GM10847 (cell line): ENCODE data around the gene TRMT61A.

Source experiments
- POLR2A ChIP-seq: IDR thresholded peaks from 2 replicates; pipeline ENCODE4 v1.6.1; 2011; ENCODE audit not compliant: insufficient read length; ENCODE audit errors: extremely low read depth

The TRMT61A gene

DNA sequence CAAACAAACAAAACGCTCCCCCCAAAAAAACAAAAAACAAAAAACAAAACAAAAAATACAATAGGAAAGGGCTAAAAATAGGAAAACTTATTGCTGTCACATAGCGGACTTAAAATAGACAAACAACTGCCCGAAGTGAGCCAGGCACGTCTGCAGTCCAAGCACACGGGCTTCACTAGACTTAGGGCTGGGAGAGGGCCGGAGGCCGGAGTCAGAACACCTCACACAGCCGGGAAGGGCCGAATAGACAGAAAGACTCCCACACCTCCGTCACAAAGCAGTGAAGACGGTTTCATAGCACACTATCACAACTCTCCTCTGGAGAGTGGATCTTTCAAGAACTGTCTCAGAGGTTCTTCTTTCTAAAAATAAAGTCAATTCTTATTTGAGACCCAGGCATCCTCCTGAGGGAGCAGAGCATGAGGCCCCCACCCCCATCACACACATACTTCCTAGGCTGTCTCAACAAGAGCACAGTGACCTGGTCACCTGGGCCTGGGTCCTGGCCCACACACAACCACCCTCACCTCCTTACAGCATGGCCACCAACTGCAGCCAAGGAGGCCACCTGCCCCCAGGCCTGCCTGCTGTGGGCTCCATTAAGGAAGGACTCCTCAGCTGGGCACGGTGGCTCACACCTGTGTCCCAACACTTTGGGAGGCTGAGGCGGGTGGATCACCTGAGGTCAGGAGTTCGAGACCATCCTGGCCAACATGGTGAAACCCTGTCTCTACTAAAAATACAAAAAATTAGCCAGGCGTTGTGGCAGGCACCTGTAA is 26.8 kb downstream of the TRMT61A start:
- no peak for TF ChIP-seq POLR2A

DNA sequence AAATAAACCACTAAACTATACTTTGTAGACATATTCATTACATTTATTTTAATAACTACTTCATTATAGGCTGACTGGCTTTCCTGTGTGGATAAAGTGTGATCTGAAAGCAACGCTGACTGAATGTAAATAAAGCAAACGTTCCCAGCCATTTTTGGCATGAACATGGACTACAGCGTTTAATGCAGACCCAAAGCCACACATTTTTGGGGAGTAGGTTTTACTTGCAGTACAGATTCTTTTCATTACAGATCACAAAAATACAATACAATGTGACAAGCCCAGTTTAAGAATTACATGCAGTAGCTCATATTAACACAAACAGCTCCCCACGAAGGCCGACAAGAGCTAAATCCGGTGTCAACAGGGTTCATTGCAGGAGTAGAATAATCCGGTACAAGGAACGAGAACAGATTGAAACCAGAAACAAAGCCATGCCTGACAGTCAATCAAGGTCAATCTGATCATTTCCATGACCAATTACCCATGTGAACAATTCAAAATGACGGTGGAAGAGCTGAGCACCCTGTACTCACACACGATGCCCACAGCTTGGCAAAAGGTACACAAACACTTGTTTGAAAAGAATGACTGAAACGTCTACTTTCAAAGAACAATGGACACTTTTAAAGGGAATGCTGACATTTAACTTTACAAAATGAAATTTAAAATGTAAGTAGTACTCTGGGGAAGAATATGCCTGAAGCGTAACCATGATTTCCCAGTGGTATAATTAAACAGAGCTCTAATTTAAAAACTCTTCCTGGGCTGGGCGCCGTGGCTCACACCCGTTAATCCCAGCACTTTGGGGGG is 28.2 kb downstream of the TRMT61A start:
- TF ChIP-seq POLR2A, result no peak

DNA sequence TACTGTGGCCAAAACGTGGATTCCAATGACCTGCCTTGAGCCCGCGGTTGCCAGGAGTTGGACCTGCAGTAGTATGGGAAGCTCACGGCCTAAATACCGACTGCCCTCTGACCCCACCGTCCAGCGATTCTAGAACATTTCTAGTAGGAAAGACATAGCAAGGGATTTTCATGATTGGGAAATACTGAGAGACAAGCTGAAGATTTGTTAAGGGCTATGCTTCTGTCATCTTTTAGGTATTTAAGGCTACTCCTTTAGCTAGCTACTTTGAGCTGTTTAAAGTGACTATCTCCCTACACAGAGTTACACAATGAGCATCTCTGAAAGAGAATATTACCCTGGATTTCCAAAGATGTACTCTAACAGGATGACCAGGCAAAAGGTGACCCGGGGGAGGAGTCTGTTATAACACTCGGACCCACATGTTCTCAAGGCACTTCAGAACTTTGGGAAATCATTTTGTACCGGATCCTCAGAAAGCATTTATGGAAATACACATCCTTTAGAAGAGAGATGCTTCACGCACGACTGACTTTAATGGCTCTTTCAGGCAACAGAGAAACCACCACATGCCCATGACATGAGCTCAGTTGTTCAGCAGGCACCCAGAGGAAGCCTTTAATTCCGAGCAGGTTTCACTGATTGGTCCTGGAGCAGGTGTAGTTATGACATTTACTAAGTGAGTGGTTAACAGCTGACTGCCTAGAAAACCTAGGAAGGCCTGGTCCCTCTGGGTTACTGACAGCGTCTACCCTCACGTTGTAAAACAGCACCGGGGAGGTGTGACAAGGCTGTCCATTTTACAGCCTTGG is 29.3 kb downstream of the TRMT61A start:
- no peak for TF ChIP-seq POLR2A

DNA sequence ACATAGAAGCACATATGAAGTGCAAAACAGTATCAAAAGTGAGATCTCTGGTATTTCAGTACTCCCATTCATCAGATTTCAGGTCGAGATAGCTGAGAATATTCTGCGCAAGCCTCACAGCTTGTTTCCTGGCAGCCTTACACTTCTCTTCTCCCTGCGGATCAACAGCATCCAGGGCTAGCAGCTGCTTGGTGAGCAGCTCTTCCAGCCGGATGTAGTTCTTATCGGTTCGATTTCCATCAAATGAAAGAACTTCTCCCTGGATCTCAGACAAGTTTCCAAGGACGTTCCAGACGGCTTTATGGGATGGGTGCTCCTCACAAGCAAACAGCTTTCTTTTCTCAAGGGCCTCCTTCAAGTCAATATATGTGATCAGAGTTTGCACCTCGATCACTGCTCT is 30.8 kb downstream of the TRMT61A start:
- no peak for TF ChIP-seq POLR2A

DNA sequence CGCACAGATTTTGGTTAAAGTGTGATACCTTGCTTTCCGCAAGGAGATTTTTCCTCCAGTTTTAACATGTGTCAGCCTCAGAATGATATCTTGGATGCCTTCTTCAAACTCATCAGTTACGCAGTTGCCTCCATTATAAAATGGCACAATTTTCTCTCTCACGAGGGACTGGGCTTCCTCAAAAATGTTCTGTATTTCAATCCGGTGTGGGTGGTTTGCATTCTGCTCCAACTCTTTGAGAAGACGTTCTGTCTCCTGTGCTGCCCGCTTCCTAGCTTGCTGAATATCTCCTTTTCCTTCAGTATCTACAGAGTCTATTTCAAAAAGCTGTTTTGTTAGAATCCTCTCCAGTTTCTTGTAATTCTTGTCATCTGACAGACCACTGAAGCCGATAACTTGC is 31.7 kb downstream of the TRMT61A start:
- TF ChIP-seq POLR2A, result no peak

DNA sequence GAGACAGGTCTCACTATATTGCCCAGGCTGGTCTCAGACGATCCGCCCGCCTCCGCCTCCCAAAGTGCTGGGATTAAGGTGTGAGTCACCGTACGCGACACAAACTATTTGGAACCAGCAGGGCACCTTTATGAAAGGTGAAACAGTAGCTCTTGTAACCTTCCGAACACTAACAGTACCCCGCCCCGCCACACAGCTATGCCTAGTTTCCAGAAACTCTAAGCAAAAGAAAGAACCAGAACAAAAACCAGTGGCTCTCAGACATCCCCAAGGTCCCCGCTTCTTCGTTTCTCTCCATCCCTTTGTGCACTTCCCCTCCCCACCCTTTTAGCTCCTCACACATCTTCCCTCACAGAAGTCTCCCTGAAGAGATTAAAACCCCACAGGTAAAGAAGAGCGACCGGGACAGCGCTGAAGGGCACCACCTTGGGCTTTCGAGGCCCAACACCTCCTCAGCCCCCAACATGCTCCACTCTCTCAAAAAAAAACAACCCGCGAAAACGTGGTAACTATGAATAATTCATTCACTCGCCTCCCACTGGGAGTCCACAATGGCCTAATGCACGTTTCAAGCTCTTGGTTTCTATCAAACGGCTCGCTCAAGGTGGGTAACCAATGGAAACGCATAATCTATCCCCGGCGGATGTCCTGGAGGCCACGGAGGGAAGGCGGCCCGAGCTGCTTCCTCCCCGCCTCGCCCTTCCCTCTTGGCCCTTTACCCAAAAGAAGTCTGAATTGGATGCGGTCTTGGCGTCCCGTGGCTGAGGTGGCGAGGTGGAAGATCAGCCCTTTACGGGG is 32.6 kb downstream of the TRMT61A start:
- no peak for TF ChIP-seq POLR2A

DNA sequence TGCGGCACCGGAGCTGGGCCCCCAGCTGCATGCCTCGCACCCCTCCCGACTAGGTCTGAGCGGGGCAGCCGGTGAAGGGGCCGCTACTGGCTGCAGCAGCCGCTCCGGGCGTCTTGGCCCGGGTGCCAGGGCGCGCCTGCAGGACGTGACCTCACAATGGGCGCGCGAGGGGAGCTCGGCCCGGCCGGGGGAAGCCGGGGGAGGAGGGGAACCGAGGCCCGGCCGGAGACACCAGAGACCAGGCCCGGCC is 33.1 kb downstream of the TRMT61A start:
- no peak for TF ChIP-seq POLR2A

DNA sequence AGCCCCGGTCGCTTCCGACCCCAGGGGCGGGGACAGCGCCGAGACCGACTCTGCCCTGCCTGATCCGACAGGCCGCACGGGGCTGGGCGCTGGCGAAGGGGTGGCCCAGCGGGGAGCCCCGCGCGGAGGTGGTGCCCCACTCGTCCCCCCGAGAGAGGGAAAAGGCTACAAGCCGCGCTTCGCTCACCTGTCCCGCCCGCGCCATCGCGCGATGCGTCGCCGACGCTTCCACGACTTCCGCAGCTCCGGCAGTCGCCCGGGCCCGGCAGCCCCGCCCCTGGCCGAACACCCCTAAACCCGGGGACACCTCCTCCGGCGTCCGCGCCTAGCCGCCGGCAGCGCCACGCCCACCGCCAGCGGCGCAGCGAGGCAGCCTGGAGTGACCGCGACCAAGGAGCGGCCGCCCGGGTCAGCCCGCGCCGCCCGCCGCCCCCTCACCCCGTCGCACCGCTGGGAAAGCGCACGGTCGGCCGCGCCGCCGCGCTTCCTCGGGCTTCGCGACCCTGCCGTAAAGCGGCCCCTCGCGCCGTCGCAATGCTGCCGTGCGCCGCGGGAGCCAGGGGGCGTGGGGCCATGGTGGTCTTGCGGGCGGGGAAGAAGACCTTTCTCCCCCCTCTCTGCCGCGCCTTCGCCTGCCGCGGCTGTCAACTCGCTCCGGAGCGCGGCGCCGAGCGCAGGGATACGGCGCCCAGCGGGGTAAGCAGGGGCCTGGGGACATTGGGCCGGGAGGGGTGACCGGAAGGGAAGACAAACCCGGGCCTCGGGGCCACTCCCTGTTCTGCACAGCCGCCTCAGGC is 33.6 kb downstream of the TRMT61A start, which contains the start of the genes BAG5 and COA8:
Gene BAG5, minus strand, starts transcription at position 229 of the 797 bp plus-strand sequence. CDS start 1,493 bp downstream, outside the sequence.
Gene COA8, plus strand, starts transcription at position 532 of the 797 bp plus-strand sequence. Its CDS starts 42 bp downstream, at position 574.
- peak; percentile 62 for TF ChIP-seq POLR2A

DNA sequence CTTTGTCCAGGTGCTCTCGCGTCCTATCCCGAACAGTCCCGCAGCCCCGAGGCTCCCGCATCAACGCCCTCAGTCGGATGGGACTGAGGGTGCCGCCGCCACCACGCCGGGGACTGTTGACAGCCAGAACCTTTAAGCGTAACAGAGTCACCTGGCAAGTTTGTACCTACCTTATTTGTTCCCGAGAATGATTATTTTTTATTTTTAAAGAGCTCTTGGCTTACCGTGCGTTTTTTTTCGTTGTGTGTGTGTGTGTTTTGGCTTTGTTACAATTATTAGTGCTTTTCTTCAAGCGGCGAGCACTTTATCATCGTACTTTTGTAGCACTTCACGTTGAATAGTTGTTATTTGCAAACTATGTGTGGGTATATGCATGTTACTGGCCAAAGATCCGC is 34.2 kb downstream of the TRMT61A start:
- TF ChIP-seq POLR2A, result no peak

DNA sequence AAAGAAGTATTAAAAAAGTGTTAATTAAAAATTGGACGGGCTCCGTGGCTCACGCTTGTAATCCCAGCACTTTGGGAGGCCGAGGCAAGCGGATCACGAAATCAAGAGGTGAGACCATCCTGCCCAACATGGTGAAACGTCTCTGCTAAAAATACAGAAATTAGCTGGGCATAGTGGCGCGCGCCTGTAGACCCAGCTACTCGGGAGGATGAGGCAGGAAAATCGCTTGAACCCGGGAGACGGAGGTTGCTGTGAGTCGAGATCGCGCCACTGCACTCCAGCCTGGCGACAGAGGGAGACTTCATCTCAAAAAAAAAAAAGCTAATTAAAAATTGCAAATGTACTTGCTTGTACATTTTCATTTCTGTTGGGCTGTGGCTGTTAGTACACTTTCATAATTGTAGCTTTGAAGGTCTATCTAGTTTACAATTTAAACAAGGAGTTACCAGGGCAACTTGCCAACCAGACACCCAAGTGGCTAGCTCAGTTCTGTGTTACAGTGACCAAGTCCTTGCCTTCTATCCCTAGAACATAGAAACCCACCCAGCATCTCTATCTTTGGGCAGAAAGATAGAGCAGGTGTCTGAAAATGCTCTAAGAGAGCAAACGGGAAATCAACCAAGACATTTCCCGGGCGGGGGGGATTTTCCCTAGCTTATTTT is 35.0 kb downstream of the TRMT61A start:
- TF ChIP-seq POLR2A, result no peak

DNA sequence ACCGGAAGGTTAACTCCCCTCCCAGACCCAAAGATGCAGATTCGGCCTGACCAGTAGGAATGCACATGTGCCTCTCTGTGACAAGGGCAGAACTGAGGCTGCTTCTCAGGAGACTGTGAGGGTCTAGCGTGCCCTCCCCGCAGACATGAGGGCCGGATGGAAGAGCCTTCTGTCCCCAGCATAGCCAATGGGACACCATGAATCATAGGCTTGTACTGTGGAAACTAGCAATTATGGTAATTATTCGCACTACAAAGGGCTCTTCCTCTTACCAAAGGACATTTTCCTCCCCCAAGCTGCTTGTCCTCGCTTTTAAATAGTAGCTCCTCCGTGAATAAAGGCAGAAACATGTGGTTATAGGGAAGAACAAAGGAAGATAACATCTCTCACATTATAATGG is 40.0 kb downstream of the TRMT61A start:
- TF ChIP-seq POLR2A, result no peak

DNA sequence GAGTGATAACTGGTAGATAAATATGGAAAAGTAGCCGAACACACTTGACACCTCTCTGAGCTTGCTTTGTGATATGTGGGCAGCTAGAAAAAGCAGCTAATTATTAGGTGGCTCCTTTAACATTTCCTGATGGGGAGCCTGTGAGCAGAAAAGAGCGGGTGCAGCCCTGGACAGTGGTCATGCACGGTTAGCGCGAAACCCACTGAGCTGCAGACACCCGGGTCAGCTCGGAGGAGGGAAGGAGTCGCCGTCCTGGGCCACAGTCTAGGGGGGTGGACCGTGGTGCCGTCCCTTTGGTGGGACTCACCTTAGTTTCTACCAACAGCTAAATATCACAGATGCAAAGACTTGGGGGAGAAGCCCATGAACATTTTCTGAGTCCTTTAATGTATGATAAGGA is 40.4 kb downstream of the TRMT61A start:
- TF ChIP-seq POLR2A, result no peak

DNA sequence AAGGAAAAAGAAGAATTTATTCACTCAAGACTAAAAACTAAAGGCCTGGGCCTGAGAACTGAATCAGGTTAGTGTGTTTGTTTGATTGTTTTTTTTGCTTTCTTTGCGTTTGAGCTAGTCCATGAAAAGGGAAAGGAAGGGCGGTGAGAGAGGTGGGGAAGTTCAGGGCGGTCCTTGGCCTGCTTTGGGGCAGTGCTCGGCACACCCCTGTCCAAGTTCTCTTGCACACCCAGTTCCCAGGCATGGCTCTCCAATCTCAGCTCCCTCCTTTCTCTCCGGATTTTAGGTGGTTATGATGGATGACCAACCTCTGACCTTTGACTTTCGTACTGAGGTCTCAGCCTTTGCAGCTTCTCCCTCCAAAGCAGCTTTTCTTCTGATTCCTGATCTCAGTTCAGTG is 45.1 kb downstream of the TRMT61A start:
- no peak for TF ChIP-seq POLR2A
